Coronary artery (tissue), 2 donors: ENCODE measurements around the gene TTLL11.

Experiments used
- DNase-seq: peaks from one replicate; pipeline ENCODE4 v3.0.0-alpha.2; 2017; ENCODE audit warnings: low spot score
- H3K27ac ChIP-seq, 2 donors: fragments of 200-600 bp; sonication (generic); one replicate each; pipeline ENCODE4 v1.5.1; 2016 to 2019
- H3K4me3 ChIP-seq: fragments of 200-600 bp; sonication (generic); 2 replicates; pipeline ENCODE4 v1.5.1; 2016; ENCODE audit warnings: mild to moderate bottlenecking, moderate library complexity
- TF ChIP-seq, protein P1 (sequence below): fragments of 200-600 bp; sonication (generic); IDR thresholded peaks from one replicate; pipeline ENCODE4 v1.5.1; 2019; ENCODE audit warnings: antibody characterized with exemption

Gene TTLL11

DNA sequence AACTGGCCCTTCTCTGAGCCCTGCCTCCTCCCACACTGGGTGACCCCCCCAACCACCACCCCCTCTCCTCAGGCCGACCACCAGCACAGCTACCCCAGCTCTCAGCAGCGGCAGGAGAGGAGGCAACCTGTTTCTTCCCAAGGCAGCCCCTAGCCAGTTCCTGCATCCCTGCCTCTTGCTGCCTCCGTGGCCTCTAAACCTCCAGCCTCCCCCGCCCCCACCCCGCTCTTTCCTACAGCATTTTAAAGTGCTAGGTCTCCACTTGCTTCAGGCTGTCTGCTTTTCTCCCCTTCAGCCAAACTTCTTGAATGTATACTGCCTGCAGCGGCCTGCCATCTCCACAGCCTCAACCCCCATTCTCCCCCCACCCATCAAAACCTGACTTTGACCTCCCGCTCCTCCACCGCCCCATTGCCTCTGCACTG, 306.1 kb downstream of the TTLL11 start:
- DNase-seq: no peak
- TF ChIP-seq, protein P1, sequence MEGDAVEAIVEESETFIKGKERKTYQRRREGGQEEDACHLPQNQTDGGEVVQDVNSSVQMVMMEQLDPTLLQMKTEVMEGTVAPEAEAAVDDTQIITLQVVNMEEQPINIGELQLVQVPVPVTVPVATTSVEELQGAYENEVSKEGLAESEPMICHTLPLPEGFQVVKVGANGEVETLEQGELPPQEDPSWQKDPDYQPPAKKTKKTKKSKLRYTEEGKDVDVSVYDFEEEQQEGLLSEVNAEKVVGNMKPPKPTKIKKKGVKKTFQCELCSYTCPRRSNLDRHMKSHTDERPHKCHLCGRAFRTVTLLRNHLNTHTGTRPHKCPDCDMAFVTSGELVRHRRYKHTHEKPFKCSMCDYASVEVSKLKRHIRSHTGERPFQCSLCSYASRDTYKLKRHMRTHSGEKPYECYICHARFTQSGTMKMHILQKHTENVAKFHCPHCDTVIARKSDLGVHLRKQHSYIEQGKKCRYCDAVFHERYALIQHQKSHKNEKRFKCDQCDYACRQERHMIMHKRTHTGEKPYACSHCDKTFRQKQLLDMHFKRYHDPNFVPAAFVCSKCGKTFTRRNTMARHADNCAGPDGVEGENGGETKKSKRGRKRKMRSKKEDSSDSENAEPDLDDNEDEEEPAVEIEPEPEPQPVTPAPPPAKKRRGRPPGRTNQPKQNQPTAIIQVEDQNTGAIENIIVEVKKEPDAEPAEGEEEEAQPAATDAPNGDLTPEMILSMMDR: no peak
- H3K27ac ChIP-seq: no peak overlapping the region
- no peak overlapping the region for H3K4me3 ChIP-seq

DNA sequence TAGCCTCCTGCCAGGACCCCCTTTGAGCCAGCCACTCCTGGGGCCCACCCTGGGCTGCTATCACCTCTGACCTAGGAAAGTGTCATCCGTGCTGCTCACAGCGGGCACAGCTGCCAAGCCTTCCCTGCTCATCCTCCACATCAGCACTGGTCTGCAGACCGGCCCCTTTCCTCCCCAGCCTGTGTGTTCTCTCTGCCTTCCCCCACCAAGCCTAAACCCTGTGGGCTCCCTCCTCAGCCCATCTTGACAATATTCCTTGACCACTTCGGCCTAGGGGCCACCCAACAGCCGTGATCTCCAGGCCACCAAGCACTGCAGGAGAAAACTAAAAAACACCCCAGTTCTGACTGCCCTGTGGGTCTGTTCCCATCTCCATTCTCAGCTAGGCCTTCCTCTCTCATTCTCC, 306.6 kb downstream of the TTLL11 start:
- Histone ChIP-seq H3K27ac (no peak overlapping the region), H3K4me3 (no peak overlapping the region)
- no peak for DNase-seq
- TF ChIP-seq, protein P1: no peak

DNA sequence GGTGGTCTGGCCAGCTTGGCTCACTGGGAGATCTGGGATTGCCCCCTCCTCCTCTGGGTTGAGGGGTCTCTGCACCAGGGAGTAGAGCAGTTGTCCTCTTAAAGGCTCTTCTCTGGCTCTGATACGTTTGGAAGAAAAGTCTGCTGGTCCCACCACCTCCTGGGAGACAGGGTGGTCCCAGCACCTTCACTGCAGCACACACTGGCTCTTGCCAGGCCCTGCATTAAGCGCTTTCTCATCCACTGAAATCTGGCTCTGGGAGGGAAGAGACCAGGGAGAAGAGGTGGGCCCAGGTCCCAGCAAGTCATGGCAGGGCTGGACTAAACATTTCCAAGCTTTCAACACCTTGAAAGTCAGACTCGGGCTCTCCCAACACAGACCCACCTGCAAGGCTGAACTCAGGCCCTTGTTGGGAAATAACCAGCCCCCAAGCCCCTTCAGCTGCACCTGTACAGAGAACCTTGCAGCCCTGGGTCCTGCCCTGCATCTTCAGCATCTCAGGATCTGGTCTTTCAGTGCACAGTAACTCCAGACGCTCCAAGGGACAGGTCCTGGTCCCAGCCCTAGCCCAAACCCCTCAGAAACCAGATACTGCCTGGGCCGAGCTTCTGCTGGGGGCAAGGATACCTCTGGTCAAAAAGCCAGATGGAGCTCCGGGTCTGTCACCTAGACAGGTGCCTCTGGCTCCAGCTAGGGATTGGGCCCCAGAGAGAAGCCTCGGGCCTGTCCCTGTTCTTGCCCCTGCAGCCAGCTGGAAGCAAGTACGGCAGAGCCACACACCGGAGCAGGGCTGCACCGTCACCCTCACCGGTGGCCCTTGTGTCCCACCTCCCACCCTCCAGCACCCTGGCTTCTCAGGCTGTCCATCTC, 307.2 kb downstream of the TTLL11 start:
- no peak overlapping the region for H3K27ac ChIP-seq
- DNase-seq: no peak
- TF ChIP-seq, protein P1: no peak
- no peak overlapping the region for H3K4me3 ChIP-seq

DNA sequence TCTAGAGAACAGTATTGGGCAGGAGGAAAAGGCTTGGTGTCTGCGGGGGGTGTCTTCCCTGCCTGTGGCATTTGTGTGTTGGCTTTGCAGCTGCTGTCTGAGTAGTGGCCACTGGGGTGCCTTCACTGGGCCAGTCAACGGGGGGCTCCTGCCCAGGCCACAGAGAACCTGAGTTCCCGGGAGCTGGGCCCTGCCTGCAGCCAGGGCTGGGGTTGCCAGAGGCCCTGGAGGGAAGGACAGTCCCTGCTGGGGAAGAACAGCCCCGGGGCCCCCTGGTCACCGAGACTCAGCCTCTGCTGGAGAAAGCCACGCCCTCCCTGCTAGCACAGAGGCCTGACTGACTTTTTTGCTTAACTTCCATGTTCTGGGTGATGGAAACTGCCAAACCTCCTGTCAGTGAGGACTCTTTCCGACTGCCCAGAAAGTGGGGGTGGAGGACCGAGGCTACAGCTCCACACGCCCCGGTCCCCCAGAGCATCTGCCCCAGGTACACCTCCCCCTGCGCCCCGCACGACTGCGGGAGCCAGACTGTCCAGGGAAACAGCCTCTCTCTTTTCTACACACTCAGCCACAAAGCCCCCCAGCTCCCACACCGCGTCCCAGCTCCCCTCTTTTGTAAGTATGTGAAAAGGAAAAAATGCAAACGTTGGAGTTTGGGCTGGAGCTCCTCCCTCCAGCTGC, 308.2 kb downstream of the TTLL11 start:
- Histone ChIP-seq H3K4me3 (no peak overlapping the region), H3K27ac (no peak overlapping the region)
- no peak for DNase-seq
- TF ChIP-seq, protein P1: no peak

DNA sequence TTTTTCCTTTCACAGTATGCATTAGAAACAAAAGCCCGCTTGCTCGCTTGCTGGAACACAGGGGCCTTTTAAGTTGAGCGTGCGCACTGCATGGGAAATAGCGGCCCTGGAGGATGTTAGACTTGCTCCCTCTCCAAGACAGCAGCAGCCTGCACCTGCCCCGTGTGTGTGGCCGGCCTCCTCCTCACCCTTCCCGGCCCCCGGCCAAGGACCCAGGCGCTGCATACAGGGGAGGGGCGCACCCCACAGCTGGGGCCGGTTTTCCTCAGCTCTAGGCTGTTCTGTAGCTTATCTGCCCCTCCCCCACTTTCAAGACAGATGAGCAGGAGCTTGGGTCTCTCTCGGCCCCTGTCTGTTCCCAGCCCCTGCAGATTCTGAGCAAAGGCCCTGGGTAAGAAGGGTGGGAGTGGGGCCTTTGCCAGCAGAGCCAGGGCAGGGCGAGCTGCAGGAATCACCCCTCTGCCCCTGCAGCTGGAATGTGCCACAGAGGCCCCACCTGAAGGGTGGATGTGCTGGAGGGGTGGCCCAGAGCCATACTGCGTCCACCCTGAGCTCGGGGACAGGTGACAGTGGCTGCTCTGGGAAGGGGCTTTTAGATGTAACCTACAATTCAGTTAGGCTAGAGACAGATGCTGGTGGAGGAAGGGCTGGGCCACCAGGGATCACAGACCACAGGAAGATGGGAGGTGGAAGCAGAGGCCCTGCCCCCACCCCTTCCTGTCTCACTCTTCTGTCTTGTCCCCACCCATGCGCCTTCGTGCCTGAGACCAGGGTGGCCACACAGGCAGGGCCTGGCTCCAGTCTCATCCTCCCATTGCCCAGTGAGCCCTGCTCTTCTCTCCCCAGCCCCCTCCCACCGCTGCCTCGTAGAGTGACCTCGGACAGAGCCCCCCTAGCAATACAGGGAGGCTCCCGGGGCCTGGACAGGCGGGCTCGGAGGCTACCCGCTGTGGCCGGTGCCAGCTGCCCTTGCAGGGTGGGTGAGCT, 309.3 kb downstream of the TTLL11 start:
- DNase-seq: no peak
- no peak overlapping the region for H3K27ac ChIP-seq
- TF ChIP-seq, protein P1: no peak
- no peak overlapping the region for H3K4me3 ChIP-seq

DNA sequence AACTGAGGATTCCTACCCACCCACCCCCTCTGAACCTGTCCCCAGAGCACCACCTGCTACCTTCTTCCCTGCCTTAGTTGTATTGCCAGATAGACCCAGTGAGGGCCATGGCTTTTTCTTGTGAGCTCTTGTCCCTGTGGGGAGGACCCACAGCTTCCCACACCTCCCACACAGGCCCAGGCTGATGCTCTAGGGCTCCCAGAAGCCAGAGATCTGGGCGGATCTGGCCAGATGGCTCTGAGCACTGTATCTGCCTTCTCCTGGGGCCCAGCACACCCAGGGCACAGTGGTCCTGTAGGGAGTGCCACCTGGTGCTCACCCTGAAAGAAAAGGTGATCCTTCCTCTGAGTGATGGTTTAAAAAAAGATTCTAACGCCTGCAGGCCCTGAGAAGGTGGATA, 310.0 kb downstream of the TTLL11 start:
- no peak overlapping the region for H3K27ac ChIP-seq
- DNase-seq: no peak
- no peak overlapping the region for H3K4me3 ChIP-seq
- TF ChIP-seq, protein P1: no peak
